GM12878 (cell line): Measurements from ENCODE around the gene PRKG1.

ENCODE experiments used
- FOS ChIP-seq: IDR thresholded peaks from 3 replicates; pipeline ENCODE4 v1.6.1; 2011; ENCODE audit warnings: borderline replicate concordance; ENCODE audit not compliant: insufficient read length; ENCODE audit errors: extremely low read depth
- POLR2AphosphoS5 ChIP-seq: IDR thresholded peaks from 2 replicates; pipeline ENCODE4 v1.6.1; 2011; ENCODE audit warnings: mild to moderate bottlenecking, low read length, inconsistent platforms
- SREBF1 ChIP-seq: IDR thresholded peaks from 2 replicates; pipeline ENCODE4 v1.6.1; 2012; ENCODE audit warnings: mild to moderate bottlenecking, low read length
- USF2 ChIP-seq: IDR thresholded peaks from 2 replicates; pipeline ENCODE4 v1.6.1; 2011; ENCODE audit warnings: low read depth, low read length, improper control_type of control experiment, borderline replicate concordance
- TF ChIP-seq, protein P1 (sequence below): fragments of 450-650 bp; IDR thresholded peaks from 2 replicates; pipeline ENCODE4 v1.6.1; 2017; ENCODE audit warnings: mild to moderate bottlenecking, moderate library complexity

DNA sequence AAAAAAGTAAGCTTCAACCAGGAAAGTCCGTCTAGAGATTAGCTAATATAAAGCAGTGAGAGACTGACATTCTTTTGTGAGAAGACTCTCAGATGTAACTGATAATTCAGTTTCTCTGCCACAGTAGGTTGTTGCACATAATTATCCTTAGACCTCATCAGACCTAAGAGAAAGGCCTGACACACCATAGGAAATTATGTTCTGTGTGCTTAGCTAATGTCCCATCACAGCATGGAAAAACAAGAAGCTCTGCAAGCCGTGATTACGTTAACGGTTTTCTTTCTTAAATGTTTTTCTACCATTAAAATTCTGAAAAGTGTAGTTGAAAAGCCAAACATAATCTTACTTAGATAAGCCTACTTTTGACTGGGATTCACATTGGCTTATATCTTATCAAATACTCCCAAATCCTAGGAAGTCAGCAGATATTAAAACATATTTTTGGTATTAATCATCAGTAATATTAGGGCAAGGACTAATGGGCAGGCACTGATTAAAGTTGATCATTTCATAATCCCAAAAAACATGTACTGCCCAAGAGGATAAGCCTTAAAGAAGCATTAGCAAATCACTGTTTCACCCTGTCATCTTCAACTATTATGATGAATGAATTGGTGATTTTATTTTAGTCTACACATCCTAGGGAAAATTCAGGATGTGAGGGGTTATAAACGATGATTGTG lies 619.9 kb downstream of the PRKG1 start:
- no peak for TF ChIP-seq FOS
- no peak for TF ChIP-seq POLR2AphosphoS5
- TF ChIP-seq, protein P1, sequence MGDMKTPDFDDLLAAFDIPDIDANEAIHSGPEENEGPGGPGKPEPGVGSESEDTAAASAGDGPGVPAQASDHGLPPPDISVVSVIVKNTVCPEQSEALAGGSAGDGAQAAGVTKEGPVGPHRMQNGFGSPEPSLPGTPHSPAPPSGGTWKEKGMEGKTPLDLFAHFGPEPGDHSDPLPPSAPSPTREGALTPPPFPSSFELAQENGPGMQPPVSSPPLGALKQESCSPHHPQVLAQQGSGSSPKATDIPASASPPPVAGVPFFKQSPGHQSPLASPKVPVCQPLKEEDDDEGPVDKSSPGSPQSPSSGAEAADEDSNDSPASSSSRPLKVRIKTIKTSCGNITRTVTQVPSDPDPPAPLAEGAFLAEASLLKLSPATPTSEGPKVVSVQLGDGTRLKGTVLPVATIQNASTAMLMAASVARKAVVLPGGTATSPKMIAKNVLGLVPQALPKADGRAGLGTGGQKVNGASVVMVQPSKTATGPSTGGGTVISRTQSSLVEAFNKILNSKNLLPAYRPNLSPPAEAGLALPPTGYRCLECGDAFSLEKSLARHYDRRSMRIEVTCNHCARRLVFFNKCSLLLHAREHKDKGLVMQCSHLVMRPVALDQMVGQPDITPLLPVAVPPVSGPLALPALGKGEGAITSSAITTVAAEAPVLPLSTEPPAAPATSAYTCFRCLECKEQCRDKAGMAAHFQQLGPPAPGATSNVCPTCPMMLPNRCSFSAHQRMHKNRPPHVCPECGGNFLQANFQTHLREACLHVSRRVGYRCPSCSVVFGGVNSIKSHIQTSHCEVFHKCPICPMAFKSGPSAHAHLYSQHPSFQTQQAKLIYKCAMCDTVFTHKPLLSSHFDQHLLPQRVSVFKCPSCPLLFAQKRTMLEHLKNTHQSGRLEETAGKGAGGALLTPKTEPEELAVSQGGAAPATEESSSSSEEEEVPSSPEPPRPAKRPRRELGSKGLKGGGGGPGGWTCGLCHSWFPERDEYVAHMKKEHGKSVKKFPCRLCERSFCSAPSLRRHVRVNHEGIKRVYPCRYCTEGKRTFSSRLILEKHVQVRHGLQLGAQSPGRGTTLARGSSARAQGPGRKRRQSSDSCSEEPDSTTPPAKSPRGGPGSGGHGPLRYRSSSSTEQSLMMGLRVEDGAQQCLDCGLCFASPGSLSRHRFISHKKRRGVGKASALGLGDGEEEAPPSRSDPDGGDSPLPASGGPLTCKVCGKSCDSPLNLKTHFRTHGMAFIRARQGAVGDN = no peak
- no peak for TF ChIP-seq SREBF1
- TF ChIP-seq USF2 = no peak
